GM21381 (cell line): ENCODE results near the gene CACNG6.

Experiments
- ATAC-seq: cut with Tn5 transposase; IDR thresholded peaks from one replicate; pipeline ENCODE4 v1.9.1; 2021; ENCODE audit warnings: mild to moderate bottlenecking, moderate library complexity; ENCODE audit not compliant: unreplicated experiment

Gene CACNG6

GRCh38 chr19:54041969-54042606 lies 50.7 kb downstream of the CACNG6 start:
- ATAC-seq = no peak

DNA sequence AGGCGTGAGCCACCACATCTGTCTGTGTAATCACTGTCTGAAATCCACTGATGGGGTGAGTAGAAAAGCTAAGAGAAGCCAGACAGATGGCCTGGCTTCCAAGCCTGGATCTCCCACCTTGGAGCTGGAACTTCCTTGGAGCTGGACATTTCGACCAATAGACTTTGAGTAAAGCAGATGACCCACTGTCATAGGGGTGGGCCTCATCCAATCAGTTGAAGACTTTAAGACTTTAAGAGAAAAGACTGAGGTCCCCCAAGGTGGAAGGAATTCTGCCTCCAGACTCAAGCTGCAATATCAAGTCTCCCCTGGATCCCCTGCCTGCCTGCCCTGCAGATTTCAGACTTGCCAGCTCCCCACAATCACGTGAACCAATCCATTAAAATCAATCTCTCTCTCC lies 51.6 kb downstream of the CACNG6 start:
- ATAC-seq = no peak

- ATAC-seq = no peak
Observed at GRCh38 chr19:54045771-54046170, 54.3 kb downstream of the CACNG6 start.

GRCh38 chr19:54047616-54048015 lies 56.2 kb downstream of the CACNG6 start:
- ATAC-seq = no peak
